Loucy (cell line): ENCODE results near the gene INSR.

Source experiments
- CTCF ChIP-seq: fragments of 200-600 bp; sonication (generic); conservative IDR thresholded peaks from 2 replicates; pipeline ENCODE4 v1.5.1; 2014; ENCODE audit warnings: mild to moderate bottlenecking, antibody characterized with exemption, low read length
- EZH2phosphoT487 ChIP-seq: fragments of 200-600 bp; IDR thresholded peaks from 2 replicates; pipeline ENCODE4 v1.6.1; 2018; ENCODE audit warnings: antibody characterized with exemption, mild to moderate bottlenecking, moderate library complexity, borderline replicate concordance

DNA sequence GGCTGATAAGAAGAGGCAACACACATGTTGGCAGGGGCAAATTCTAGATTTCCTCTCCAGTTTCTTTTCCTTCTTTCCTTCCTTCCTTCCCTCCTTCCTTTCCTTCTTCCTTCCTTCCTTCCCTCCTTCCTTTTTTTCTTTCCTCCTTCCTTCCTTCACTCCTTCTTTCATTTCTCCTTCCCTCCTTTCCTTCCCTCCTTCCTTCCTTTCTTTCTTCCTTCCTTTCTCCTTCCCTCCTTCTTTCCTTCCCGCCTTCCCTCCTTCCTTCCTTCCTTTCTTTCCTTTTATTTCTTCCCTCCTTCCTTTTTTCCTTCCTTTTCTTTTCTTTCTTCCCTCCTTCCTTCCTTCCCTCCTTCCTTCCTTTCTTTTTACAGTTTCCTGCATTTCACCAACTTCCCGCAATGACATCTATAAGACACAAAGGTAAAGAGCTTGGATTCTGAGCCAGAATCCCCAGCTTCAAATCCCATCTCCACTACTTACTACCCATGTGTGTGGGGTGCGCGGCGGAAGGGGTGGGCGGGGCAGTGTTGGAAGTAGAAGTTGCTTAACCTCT lies 35.3 kb downstream of the INSR start:
- TF ChIP-seq CTCF (no peak), EZH2phosphoT487 (no peak)
